ENCODE results near the gene KRT77.

The KRT77 gene

GRCh38 chr12:52650520-52651081, 52.7 kb downstream of the KRT77 start:
- no peak for DNase-seq

GRCh38 chr12:52649066-52649465, 54.3 kb downstream of the KRT77 start:
- no peak for DNase-seq

GRCh38 chr12:52648012-52648550, 55.2 kb downstream of the KRT77 start:
- no peak for DNase-seq

GRCh38 chr12:52647601-52648000, 55.7 kb downstream of the KRT77 start:
- no peak for DNase-seq

- DNase-seq, result no peak
Measured at GRCh38 chr12:52646613-52647012, 56.7 kb downstream of the KRT77 start.

GRCh38 chr12:52645982-52646381, 57.3 kb downstream of the KRT77 start:
- DNase-seq, result no peak

GRCh38 chr12:52645120-52645761, 58.1 kb downstream of the KRT77 start:
- DNase-seq, result no peak

- DNase-seq, result no peak
Measured at GRCh38 chr12:52644078-52644415, 59.3 kb downstream of the KRT77 start.

- DNase-seq, result no peak
Measured at GRCh38 chr12:52643233-52644077, 59.9 kb downstream of the KRT77 start.

- DNase-seq, result no peak
Measured at GRCh38 chr12:52641468-52641867, 61.9 kb downstream of the KRT77 start.

Data from DMS 273 treated with DMSO at 0.1 percent for 48 hours (cell line).